Measurements from ENCODE around the gene PCGF3.

The PCGF3 gene

GRCh38 chr4:705278-706082 lies at the start of gene PCGF3:
Gene PCGF3, plus strand, starts transcription at chr4:705832. Its CDS starts 27,849 bp downstream, at chr4:733681.
- no peak for TF ChIP-seq CTCF (conservative IDR thresholded peaks at IDR 0.05; ENCODE audit: low read length)
- TF ChIP-seq EZH2phosphoT487 (IDR thresholded peaks at IDR 0.05; ENCODE audit: borderline replicate concordance): no peak
- Histone ChIP-seq H3K9me3 (ENCODE audit: insufficient read depth, low read depth, low read length) (no peaks in the 10 kb centered on the region), H3K79me2 (ENCODE audit: insufficient read depth, low read length) (peaks cover 48% of the 10 kb centered on the region), H3K4me3 (ENCODE audit: low read length, poor library complexity, severe bottlenecking) (peak within 1 kb of the TSS; percentile 98), H4K20me1 (ENCODE audit: insufficient read depth, low read length, poor library complexity, severe bottlenecking) (peaks cover 23% of the 10 kb centered on the region), H3K4me1 (ENCODE audit: insufficient read depth, low read length, poor library complexity, severe bottlenecking) (peaks cover 22% of the 10 kb centered on the region), H3K9ac (ENCODE audit: low read depth, low read length, poor library complexity, severe bottlenecking) (peak within 1 kb of the TSS; percentile 99), H2AFZ (ENCODE audit: low read length) (peak within 1 kb of the TSS; percentile 79; the same call in 1 of the 2 replicates), H3F3A (ENCODE audit: low read depth) (no peaks in the 10 kb centered on the region), H3K4me2 (ENCODE audit: low read depth, low read length, poor library complexity, severe bottlenecking) (peak within 1 kb of the TSS; percentile 99), H3K27me3 (ENCODE audit: insufficient read depth, low read length, poor library complexity, severe bottlenecking) (peaks cover 5% of the 10 kb centered on the region), H3K36me3 (ENCODE audit: insufficient read depth, low read length) (no peaks in the 10 kb centered on the region), H3K9me2 (replicated peaks; ENCODE audit: low read depth, low read length) (no peaks in the 10 kb centered on the region)

- no peaks in the 10 kb centered on the region for H3F3A ChIP-seq (ENCODE audit: low read depth)
- H3K4me1 ChIP-seq (ENCODE audit: insufficient read depth, low read length, poor library complexity, severe bottlenecking): no peaks in the 10 kb centered on the region
- H3K9me3 ChIP-seq (ENCODE audit: insufficient read depth, low read depth, low read length): peaks cover 6% of the 10 kb centered on the region; the same call in 1 of the 2 replicates
- no peaks in the 10 kb centered on the region for H3K27me3 ChIP-seq (ENCODE audit: insufficient read depth, low read length, poor library complexity, severe bottlenecking)
- no peak overlapping the region for H3K4me2 ChIP-seq (ENCODE audit: low read depth, low read length, poor library complexity, severe bottlenecking)
- H3K36me3 ChIP-seq (ENCODE audit: insufficient read depth, low read length): no peaks in the 10 kb centered on the region
- no peak overlapping the region for H2AFZ ChIP-seq (ENCODE audit: low read length)
- no peaks in the 10 kb centered on the region for H3K9me2 ChIP-seq (replicated peaks; ENCODE audit: low read depth, low read length)
- TF ChIP-seq CTCF (conservative IDR thresholded peaks at IDR 0.05; ENCODE audit: low read length) (no peak), EZH2phosphoT487 (IDR thresholded peaks at IDR 0.05; ENCODE audit: borderline replicate concordance) (no peak)
- H4K20me1 ChIP-seq (ENCODE audit: insufficient read depth, low read length, poor library complexity, severe bottlenecking): no peaks in the 10 kb centered on the region
- H3K4me3 ChIP-seq (ENCODE audit: low read length, poor library complexity, severe bottlenecking): no peak overlapping the region
- H3K9ac ChIP-seq (ENCODE audit: low read depth, low read length, poor library complexity, severe bottlenecking): no peak overlapping the region
- H3K79me2 ChIP-seq (ENCODE audit: insufficient read depth, low read length): no peaks in the 10 kb centered on the region
Observed at GRCh38 chr4:656436-657337, 48.9 kb upstream of the PCGF3 start.

GRCh38 chr4:657338-657833 lies 48.2 kb upstream of the PCGF3 start:
- Histone ChIP-seq H3K4me2 (ENCODE audit: low read depth, low read length, poor library complexity, severe bottlenecking) (no peak overlapping the region), H3K27me3 (ENCODE audit: insufficient read depth, low read length, poor library complexity, severe bottlenecking) (no peaks in the 10 kb centered on the region)

More at GRCh38 chr4:657338-657833, 48.2 kb upstream of the PCGF3 start:
- TF ChIP-seq CTCF (conservative IDR thresholded peaks at IDR 0.05; ENCODE audit: low read length) (no peak), EZH2phosphoT487 (IDR thresholded peaks at IDR 0.05; ENCODE audit: borderline replicate concordance) (no peak)
- Histone ChIP-seq H3K9me3 (ENCODE audit: insufficient read depth, low read depth, low read length) (peaks cover 3% of the 10 kb centered on the region; the same call in 1 of the 2 replicates), H3K36me3 (ENCODE audit: insufficient read depth, low read length) (no peaks in the 10 kb centered on the region), H3F3A (ENCODE audit: low read depth) (no peaks in the 10 kb centered on the region), H2AFZ (ENCODE audit: low read length) (no peak overlapping the region), H3K9ac (ENCODE audit: low read depth, low read length, poor library complexity, severe bottlenecking) (no peak overlapping the region), H3K9me2 (replicated peaks; ENCODE audit: low read depth, low read length) (no peaks in the 10 kb centered on the region), H4K20me1 (ENCODE audit: insufficient read depth, low read length, poor library complexity, severe bottlenecking) (no peaks in the 10 kb centered on the region), H3K4me3 (ENCODE audit: low read length, poor library complexity, severe bottlenecking) (no peak overlapping the region), H3K4me1 (ENCODE audit: insufficient read depth, low read length, poor library complexity, severe bottlenecking) (no peaks in the 10 kb centered on the region), H3K79me2 (ENCODE audit: insufficient read depth, low read length) (no peaks in the 10 kb centered on the region)

All from Loucy (cell line).